Aorta (tissue), 5 donors: ENCODE results near the gene DAB2IP. TPM values are rescaled to one million over a fixed set of nuclear protein-coding genes. Genes with fewer than 3 reads are reported as not detected.

ENCODE experiments used
- ATAC-seq: fragments of 200-7000 bp; cut with Tn5 transposase; one replicate; pipeline ENCODE4 v1.9.1; 2022; ENCODE audit warnings: moderate library complexity; ENCODE audit not compliant: low FRiP score
- DNase-seq, 2 donors: peaks; one replicate each; pipeline ENCODE4 v3.0.0-alpha.2; 2020
- H3K27ac ChIP-seq, 2 donors: one replicate each; pipeline ENCODE4 v1.5.1; 2013; ENCODE audit warnings: low read length in 2 of 2, mild to moderate bottlenecking in 2 of 2, moderate library complexity in 2 of 2, control low read depth in 1 of 2, inconsistent platforms in 1 of 2, low read depth in 1 of 2
- H3K27me3 ChIP-seq, 2 donors: one replicate each; pipeline ENCODE4 v1.6.1; 2013; ENCODE audit warnings: control low read depth in 1 of 2, low read length in 1 of 2, mild to moderate bottlenecking in 1 of 2, moderate library complexity in 1 of 2; ENCODE audit not compliant: insufficient read depth in 2 of 2, control insufficient read depth in 1 of 2
- H3K36me3 ChIP-seq, 2 donors: one replicate each; pipeline ENCODE4 v1.6.1; 2013; ENCODE audit warnings: control low read depth in 1 of 2, low read length in 1 of 2, mild to moderate bottlenecking in 1 of 2; ENCODE audit not compliant: insufficient read depth in 2 of 2, control insufficient read depth in 1 of 2
- H3K4me1 ChIP-seq, 2 donors: one replicate each; pipeline ENCODE4 v1.6.1; 2013; ENCODE audit warnings: low read length in 2 of 2, control low read depth in 1 of 2, mild to moderate bottlenecking in 1 of 2, moderate library complexity in 1 of 2; ENCODE audit not compliant: insufficient read depth in 2 of 2, control insufficient read depth in 1 of 2
- H3K4me3 ChIP-seq, 2 donors: one replicate each; pipeline ENCODE4 v1.5.1; 2013; ENCODE audit warnings: low read length in 2 of 2, control low read depth in 1 of 2, mild to moderate bottlenecking in 1 of 2
- H3K9me3 ChIP-seq: one replicate; pipeline ENCODE4 v1.6.1; 2013; ENCODE audit warnings: mild to moderate bottlenecking, low read length; ENCODE audit not compliant: control insufficient read depth
- WGBS, 2 donors: extraction: QIAGEN DNeasy Blood & Tissue Kit; methylation state at CpG; one replicate each; pipeline ENCODE4 v1.1.7; 2013; 5-methylcytosine and 5-hydroxymethylcytosine counted together
- intact Hi-C, 2 donors: fragments of 100-400 bp; cut with DNase I; formaldehyde crosslinking; loops; one replicate each; pipeline versions ENCODE4 v1.14.2 to v1.15.0; 2022
- polyA plus RNA-seq, 2 donors: library from polyadenylated mRNA; stranded (reverse); fragments of 200-250 nt; gene quantifications; one replicate each; pipeline ENCODE4 v1.2.3, GENCODE V29; 2013
- total RNA-seq, 2 donors: library from RNA; stranded (reverse); fragmentation: NEBNext Ultra II Directional; extraction: Animal tissue kit (Norgen Biotek cat#: 25700); gene quantifications; one replicate each; pipeline ENCODE4 v1.2.1, GENCODE V29; 2021
- donor health status: healthy with polysubstance abuse.
- donor health status: Bipolar disorder and iron deficiency.
- donor health status: DM: no; HTN: no; CAD: no.
- donor health status: DM: no; HTN: no; CAD: no.
- donor health status: DM: yes; HTN: yes; CAD: no.

The DAB2IP gene
- total and polyA plus RNA-seq, 4 donors: 12.0 to 75.4 (median 51.4) TPM

DNA sequence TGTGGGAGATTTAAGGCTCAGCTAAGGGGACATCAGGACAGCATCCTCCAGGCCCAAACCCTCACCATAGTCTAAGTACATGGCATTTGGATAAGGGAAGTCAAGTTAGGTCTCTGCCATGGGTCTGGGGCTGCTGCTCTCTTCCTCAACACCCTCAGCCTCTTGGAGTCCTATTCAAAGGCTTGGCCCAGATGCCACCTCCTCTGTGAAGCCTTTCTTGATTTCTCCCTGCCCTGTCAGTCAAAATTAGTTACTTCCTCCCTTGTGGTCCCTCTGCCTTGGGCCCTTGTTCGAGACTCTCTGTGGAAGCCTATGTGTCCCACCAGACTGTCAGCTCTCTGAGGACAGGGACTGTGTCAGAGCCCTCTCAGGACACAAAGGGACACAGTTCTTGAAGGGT lies 17.7 kb upstream of the DAB2IP start:
- intact Hi-C loops: loop anchor here in 1 of 2 donors (10.0 kb wide), 1 partner anchor 51 kb away; no protein-coding TSS in a partner anchor
- no peaks in the 10 kb centered on the region for H3K4me1 ChIP-seq

DNA sequence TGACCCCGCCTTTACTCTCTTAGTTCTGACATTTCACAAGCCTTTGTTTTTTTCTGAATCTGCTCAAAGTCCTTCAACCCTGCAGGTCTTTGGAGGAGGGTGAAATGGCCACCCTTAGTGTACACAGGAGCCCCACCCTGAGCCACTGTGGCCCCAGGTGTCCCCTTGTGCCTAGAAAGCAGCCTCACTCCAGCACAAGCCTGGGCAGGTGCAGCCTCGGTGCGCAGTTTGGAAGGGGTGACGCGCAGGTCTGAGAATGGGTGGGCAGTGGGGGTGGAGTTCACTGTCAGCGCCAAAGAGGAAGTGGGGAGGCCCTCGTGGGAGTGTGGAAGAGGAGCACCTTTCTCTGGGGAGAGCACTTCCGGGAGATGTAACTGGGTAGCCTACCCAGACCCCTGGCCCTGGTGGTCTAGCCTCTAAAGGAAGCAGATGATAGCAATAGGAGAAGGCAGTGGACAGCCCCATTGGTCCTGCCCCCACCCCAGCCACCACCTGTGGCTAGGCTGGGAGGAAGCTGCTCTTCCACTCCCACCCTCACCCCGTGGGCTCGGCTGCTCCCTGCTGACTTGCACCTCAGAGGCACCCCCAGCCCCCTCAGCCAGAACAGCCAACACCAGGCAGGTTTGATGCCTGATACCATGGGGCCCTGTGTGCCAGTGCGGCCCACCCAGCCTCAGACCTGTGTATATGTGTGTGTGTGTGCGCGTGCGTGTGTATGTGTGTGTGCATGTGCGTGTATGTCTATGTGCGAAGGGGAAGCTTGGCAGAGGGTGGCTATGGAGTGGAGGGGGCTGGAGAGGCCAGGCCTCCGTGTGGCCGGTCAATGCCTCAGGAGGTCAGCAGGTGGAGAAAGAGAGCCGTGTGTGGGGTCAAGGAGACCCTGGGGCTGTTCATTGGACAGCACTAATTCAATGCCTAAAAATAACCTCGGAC lies 16.8 kb upstream of the DAB2IP start:
- no peak overlapping the region for H3K27ac ChIP-seq
- DNase-seq (no peak), ATAC-seq (no peak)
- H3K9me3 ChIP-seq: no peaks in the 10 kb centered on the region
- H3K4me1 ChIP-seq: no peaks in the 10 kb centered on the region
- WGBS, 2 donors: 73 to 75% methylated on average over 19 to 20 of the region's 20 CpGs
- H3K4me3 ChIP-seq: no peak overlapping the region
- H3K36me3 ChIP-seq: no peaks in the 10 kb centered on the region
- H3K27me3 ChIP-seq: no peaks in the 10 kb centered on the region
- intact Hi-C loops: loop anchor here in 1 of 2 donors (10.0 kb wide), 1 partner anchor 50 kb away; no protein-coding TSS in a partner anchor

More for the DNA sequence above, 17.7 kb upstream of the DAB2IP start:
- ATAC-seq (no peak), DNase-seq (no peak)
- WGBS, 2 donors: 99 to 100% methylated on average over 1 of the region's 1 CpG
- H3K9me3 ChIP-seq: no peaks in the 10 kb centered on the region
- no peak overlapping the region for H3K27ac ChIP-seq
- H3K4me3 ChIP-seq: no peak overlapping the region
- no peaks in the 10 kb centered on the region for H3K27me3 ChIP-seq
- H3K36me3 ChIP-seq: no peaks in the 10 kb centered on the region

GRCh38 chr9:121635300-121635876 lies 16.0 kb upstream of the DAB2IP start:
- 79 to 85% methylated on average over 7 of the region's 7 CpGs for WGBS, 2 donors
- no peak overlapping the region for H3K4me3 ChIP-seq
- no peaks in the 10 kb centered on the region for H3K27me3 ChIP-seq
- no peak overlapping the region for H3K27ac ChIP-seq
- no peaks in the 10 kb centered on the region for H3K4me1 ChIP-seq
- DNase-seq (no peak), ATAC-seq (no peak)
- H3K36me3 ChIP-seq: no peaks in the 10 kb centered on the region
- intact Hi-C loops: loop anchor here in 1 of 2 donors (10.0 kb wide), 1 partner anchor 49 kb away; no protein-coding TSS in a partner anchor
- H3K9me3 ChIP-seq: no peaks in the 10 kb centered on the region

DNA sequence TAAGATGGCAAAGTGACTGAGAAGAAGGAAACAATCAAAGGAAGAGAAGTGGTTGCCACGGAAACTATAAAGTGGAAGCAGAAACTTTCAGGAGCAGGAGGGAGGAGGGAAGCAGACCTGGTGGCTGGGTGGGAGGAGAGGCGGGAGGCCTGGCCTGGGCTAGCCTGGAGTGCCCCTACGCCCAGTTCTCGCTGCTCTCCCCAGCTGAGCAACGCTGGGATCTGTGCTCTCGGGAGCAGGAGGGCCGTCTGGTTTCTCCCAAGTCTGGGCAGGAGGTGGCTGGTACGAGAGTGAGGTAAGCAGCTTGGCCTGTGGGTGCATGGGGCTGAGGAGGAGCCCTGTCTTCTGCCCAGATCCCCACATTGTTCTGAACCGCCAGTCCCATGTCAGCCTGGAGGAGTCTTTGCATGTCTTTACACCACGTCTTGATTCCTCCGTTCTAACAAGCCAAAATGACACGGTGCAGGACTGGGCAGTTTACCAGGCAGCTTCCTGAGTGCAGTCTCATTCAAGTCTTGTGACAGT lies 15.0 kb upstream of the DAB2IP start:
- DNase-seq: peak in 1 of 2 donors; percentile 62
- intact Hi-C loops: loop anchor here in 1 of 2 donors (10.0 kb wide), 1 partner anchor 48 kb away; no protein-coding TSS in a partner anchor
- no peak overlapping the region for H3K4me3 ChIP-seq
- no peak overlapping the region for H3K27ac ChIP-seq
- H3K4me1 ChIP-seq: no peaks in the 10 kb centered on the region
- H3K9me3 ChIP-seq: no peaks in the 10 kb centered on the region
- no peaks in the 10 kb centered on the region for H3K36me3 ChIP-seq
- no peak for ATAC-seq
- H3K27me3 ChIP-seq: no peaks in the 10 kb centered on the region
- WGBS, 2 donors: 35 to 39% methylated on average over 12 of the region's 12 CpGs

DNA sequence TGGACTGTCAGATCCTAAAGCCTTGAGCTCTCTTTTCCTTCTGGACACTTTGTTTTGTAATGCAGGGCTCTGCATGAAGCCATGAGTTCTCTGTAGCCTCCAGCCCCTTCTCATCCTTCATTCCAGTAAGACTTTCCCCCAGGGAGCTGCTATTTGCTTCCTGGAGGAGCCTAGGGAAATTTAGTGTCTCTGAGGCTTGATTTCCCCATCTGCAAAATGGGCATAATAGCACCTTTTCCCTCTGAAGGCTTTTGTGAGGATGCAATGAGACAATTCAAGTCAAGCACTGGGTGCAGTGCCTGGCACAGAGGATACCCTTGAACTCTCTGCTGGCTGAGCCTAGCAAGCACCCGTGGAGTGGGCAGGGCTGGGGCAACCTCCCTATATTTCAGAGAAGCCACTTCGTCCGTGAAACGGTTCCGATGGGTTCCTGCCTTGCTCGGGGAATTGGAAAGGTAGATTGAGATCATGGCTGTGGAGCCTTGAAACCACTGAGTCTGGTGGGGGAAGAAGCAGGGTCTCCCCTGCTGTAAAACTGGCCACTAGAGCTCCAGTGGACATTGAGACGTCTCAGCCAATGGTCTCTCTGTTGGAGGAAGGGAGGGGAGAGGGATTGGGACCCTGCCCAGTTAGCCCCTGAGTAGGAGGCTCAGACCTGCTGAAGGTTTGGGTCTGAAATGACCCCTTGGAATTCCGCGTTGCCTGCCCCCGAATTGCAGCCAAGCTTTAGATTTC lies 14.3 kb upstream of the DAB2IP start:
- H3K27me3 ChIP-seq: no peaks in the 10 kb centered on the region
- 89% methylated on average over 10 of the region's 10 CpGs for WGBS, 2 donors
- no peaks in the 10 kb centered on the region for H3K36me3 ChIP-seq
- DNase-seq: no peak
- ATAC-seq: no peak
- H3K4me1 ChIP-seq: no peaks in the 10 kb centered on the region
- no peak overlapping the region for H3K27ac ChIP-seq
- intact Hi-C loops: loop anchor here in 1 of 2 donors (10.0 kb wide), 1 partner anchor 48 kb away; no protein-coding TSS in a partner anchor
- H3K9me3 ChIP-seq: no peaks in the 10 kb centered on the region
- H3K4me3 ChIP-seq: no peak overlapping the region

GRCh38 chr9:121637713-121638220 lies 13.7 kb upstream of the DAB2IP start:
- intact Hi-C loops: loop anchor here in 1 of 2 donors (10.0 kb wide), 1 partner anchor 47 kb away; no protein-coding TSS in a partner anchor
- Histone ChIP-seq H3K9me3 (no peaks in the 10 kb centered on the region), H3K4me3 (no peak overlapping the region), H3K36me3 (no peaks in the 10 kb centered on the region), H3K27me3 (no peaks in the 10 kb centered on the region), H3K27ac (no peak overlapping the region), H3K4me1 (no peaks in the 10 kb centered on the region)
- DNase-seq (no peak), ATAC-seq (no peak)
- 54 to 57% methylated on average over 8 of the region's 8 CpGs for WGBS, 2 donors

- whole genome bisulfite sequencing, 2 donors: 98 to 99% methylated on average over 8 of the region's 8 CpGs
- intact Hi-C loops: loop anchor here in 1 of 2 donors (10.0 kb wide), 1 partner anchor 46 kb away; no protein-coding TSS in a partner anchor
- no peak overlapping the region for H3K4me3 ChIP-seq
- H3K9me3 ChIP-seq: no peaks in the 10 kb centered on the region
- ATAC-seq (no peak), DNase-seq (no peak)
- no peaks in the 10 kb centered on the region for H3K27me3 ChIP-seq
- no peaks in the 10 kb centered on the region for H3K4me1 ChIP-seq
- H3K36me3 ChIP-seq: no peaks in the 10 kb centered on the region
- no peak overlapping the region for H3K27ac ChIP-seq
Measured at GRCh38 chr9:121638399-121638798, 13.0 kb upstream of the DAB2IP start.
